ENCODE measurements around the gene ZNF213. TPM values are rescaled to one million over a fixed set of nuclear protein-coding genes. Genes with fewer than 3 reads are reported as not detected.
A peak's percentile ranks its signal among the peaks of the same experiment; 100 is the strongest.

The ZNF213 gene
- total RNA-seq, 1 donor from 2014 or later: 5.6 TPM

- ATAC-seq (ENCODE audit: low read depth) (no peak), DNase-seq (no peak)
- Mint-ChIP-seq H3K27ac (peak overlapping the region; percentile 26), H3K27me3 (no peaks in the 10 kb centered on the region), H3K4me3 (no peak overlapping the region), H3K4me1 (peaks cover 16% of the 10 kb centered on the region), H3K36me3 (ENCODE audit: low read depth) (no peaks in the 10 kb centered on the region), H3K9me3 (no peaks in the 10 kb centered on the region)
- ChIA-PET CTCF (interaction anchor here (1.5 kb wide), 1 partner anchor 35 kb away, joined by 7 read pairs; no protein-coding TSS in a partner anchor), POLR2A (no interaction called here)
- TF ChIP-seq CTCF (IDR thresholded peaks at IDR 0.05): no peak
- intact Hi-C loops (cut with micrococcal nuclease): loop anchor here (1.0 to 5.0 kb wide), 3 partner anchors 35 to 72 kb away; partner anchors contain the start of genes HCFC1R1, THOC6 and TNFRSF12A
Observed at GRCh38 chr16:3094289-3095027, 40.4 kb upstream of the ZNF213 start.

GRCh38 chr16:3095869-3096268 is 39.0 kb upstream of the ZNF213 start:
- Mint-ChIP-seq H3K36me3 (ENCODE audit: low read depth) (no peaks in the 10 kb centered on the region), H3K4me1 (peaks cover 23% of the 10 kb centered on the region), H3K27ac (no peak overlapping the region), H3K4me3 (no peak overlapping the region), H3K27me3 (no peaks in the 10 kb centered on the region), H3K9me3 (no peaks in the 10 kb centered on the region)
- TF ChIP-seq CTCF (IDR thresholded peaks at IDR 0.05): no peak
- intact Hi-C loops (cut with micrococcal nuclease): loop anchor here (1.0 to 5.0 kb wide), 3 partner anchors 33 to 74 kb away; partner anchors contain the start of genes HCFC1R1, THOC6 and TNFRSF12A
- DNase-seq (peak; percentile 53), ATAC-seq (ENCODE audit: low read depth) (peak; percentile 89)
- ChIA-PET POLR2A (interaction anchor here (0.6 to 4.9 kb wide), 11 partner anchors 8 to 215 kb away, joined by 3 to 34 read pairs (median 7); partner anchors contain the start of gene ZNF213), CTCF (interaction anchor here (0.7 to 3.7 kb wide), 14 partner anchors 10 to 93 kb away, joined by 3 to 56 read pairs (median 4); partner anchors contain the start of gene ZNF213)

- POLR2A ChIA-PET: interaction anchor here (0.6 to 4.9 kb wide), 13 partner anchors 8 to 214 kb away, joined by 3 to 34 read pairs (median 7); partner anchors contain the start of gene ZNF213
- DNase-seq (no peak), ATAC-seq (ENCODE audit: low read depth) (no peak)
- no peaks in the 10 kb centered on the region for H3K27me3 Mint-ChIP-seq
- no peak overlapping the region for H3K4me3 Mint-ChIP-seq
- CTCF ChIA-PET: interaction anchor here (0.6 to 3.7 kb wide), 11 partner anchors 10 to 422 kb away, joined by 3 to 56 read pairs (median 5); no protein-coding TSS in a partner anchor
- no peak overlapping the region for H3K27ac Mint-ChIP-seq
- TF ChIP-seq CTCF (IDR thresholded peaks at IDR 0.05): no peak
- H3K9me3 Mint-ChIP-seq: no peaks in the 10 kb centered on the region
- intact Hi-C loops (cut with micrococcal nuclease): loop anchor here (2.0 to 5.0 kb wide), 2 partner anchors 38 to 74 kb away; partner anchors contain the start of genes HCFC1R1, THOC6 and TNFRSF12A
- no peaks in the 10 kb centered on the region for H3K36me3 Mint-ChIP-seq (ENCODE audit: low read depth)
- H3K4me1 Mint-ChIP-seq: peaks cover 28% of the 10 kb centered on the region
Observed at GRCh38 chr16:3096362-3096761, 38.5 kb upstream of the ZNF213 start.

GRCh38 chr16:3097266-3097665 is 37.6 kb upstream of the ZNF213 start:
- no peaks in the 10 kb centered on the region for H3K9me3 Mint-ChIP-seq
- TF ChIP-seq CTCF (IDR thresholded peaks at IDR 0.05): no peak
- intact Hi-C loops (cut with micrococcal nuclease): loop anchor here (2.0 to 5.0 kb wide), 2 partner anchors 38 to 75 kb away; partner anchors contain the start of genes HCFC1R1, THOC6 and TNFRSF12A
- H3K27ac Mint-ChIP-seq: no peak overlapping the region
- H3K4me1 Mint-ChIP-seq: peaks cover 35% of the 10 kb centered on the region
- ATAC-seq (ENCODE audit: low read depth) (no peak), DNase-seq (no peak)
- ChIA-PET POLR2A (interaction anchor here (1.9 to 4.9 kb wide), 5 partner anchors 9 to 38 kb away, joined by 8 to 34 read pairs (median 9); partner anchors contain the start of gene ZNF213), CTCF (interaction anchor here (1.8 to 3.7 kb wide), 2 partner anchors 20 to 31 kb away, joined by 5 to 56 read pairs; no protein-coding TSS in a partner anchor)
- no peaks in the 10 kb centered on the region for H3K36me3 Mint-ChIP-seq (ENCODE audit: low read depth)
- no peak overlapping the region for H3K4me3 Mint-ChIP-seq
- H3K27me3 Mint-ChIP-seq: no peaks in the 10 kb centered on the region

All from activated B cell treated with CpG ODN at 0.5 μM for 24 hours (primary cell).